GM19372 (cell line): ENCODE data around the gene ZMIZ1.

ENCODE experiments used
- ATAC-seq: cut with Tn5 transposase; IDR thresholded peaks from one replicate; pipeline ENCODE4 v1.9.1; 2021; ENCODE audit warnings: mild to moderate bottlenecking, low read depth, moderate library complexity; ENCODE audit not compliant: unreplicated experiment

The ZMIZ1 gene

GRCh38 chr10:79145517-79146470 lies 77.0 kb downstream of the ZMIZ1 start:
- no peak for ATAC-seq

DNA sequence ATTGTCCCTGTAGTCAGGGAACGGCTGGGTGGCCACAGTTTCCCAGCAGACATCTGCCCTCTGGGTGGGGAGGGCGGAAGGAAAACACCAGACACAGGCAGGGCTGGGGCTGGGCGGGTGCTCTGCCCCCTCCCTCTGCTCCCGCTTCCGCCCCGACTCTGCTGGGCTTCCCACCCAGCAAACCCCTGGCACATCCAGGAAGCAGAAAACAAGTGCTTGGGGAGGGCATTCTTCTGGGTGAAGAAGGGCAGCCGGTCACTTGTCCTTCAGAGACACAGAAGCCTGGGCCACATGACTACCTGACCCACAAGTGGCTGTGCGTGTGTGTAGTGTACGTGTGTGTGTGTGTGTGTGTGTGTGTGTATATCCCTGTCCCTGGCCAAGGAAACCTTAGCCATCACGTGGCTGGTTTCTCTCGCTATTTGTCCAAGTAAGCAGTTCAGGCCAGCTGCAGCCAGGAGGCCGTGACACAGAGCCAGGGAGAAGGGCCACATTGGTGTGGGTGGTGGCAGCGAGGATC lies 77.9 kb downstream of the ZMIZ1 start:
- ATAC-seq = no peak

GRCh38 chr10:79147306-79147705 lies 78.5 kb downstream of the ZMIZ1 start:
- ATAC-seq = no peak

DNA sequence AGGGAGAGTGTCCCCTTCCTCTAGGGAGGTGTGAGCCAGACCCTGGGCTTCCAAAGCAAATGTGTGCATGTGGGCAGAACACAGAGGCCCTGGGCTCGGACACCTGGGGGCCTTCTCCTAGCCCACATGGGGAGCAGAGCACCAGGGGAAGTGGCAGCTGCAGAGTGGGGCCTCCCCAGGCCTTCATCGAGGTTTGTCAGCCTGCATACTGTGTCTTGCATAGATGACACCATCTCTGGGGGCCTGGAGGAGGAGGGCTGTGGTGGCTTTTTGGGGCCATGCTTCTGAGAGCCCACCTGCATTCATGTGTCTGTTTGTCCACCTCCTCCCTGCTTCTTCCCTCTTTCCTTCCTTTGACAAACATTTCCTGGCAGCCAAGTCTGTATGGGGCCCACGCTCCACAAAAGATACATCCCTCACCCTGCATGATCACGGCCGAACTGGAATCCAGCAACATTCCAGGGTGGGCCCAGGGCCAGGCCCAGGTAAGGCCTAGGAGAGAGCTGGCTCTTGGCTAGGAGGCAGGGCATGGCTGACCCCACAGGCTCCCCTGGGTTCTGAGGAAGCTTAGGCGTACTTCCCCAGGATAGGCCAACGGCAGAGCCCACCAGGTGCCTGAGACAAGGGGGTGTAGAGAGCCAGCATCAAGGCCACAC lies 79.2 kb downstream of the ZMIZ1 start:
- ATAC-seq = no peak

GRCh38 chr10:79148452-79149344 lies 79.9 kb downstream of the ZMIZ1 start:
- ATAC-seq = no peak

DNA sequence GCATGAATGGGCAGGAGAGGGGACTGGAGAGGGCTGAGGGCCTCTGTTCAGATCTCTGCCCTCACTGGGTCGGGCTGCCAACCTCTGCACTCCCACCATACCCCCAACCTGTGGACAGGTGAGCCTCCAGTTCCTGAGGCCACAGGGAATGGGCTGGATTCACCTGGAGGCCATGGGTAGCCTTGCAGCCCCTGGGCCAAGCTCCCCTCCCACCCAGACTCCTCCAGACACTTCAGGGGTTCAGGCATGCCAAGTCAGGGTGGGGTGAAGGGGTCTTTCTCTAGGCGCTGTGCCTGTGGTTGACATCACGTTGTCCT lies 80.5 kb downstream of the ZMIZ1 start:
- ATAC-seq = no peak

- no peak for ATAC-seq
Measured at GRCh38 chr10:79149662-79150443, 81.1 kb downstream of the ZMIZ1 start.

GRCh38 chr10:79150444-79150754 lies 81.6 kb downstream of the ZMIZ1 start:
- ATAC-seq = no peak

GRCh38 chr10:79152423-79152817 lies 83.7 kb downstream of the ZMIZ1 start:
- no peak for ATAC-seq

- no peak for ATAC-seq
Measured at GRCh38 chr10:79153745-79154144, 85.0 kb downstream of the ZMIZ1 start.

- no peak for ATAC-seq
Measured at GRCh38 chr10:79155301-79156081, 86.7 kb downstream of the ZMIZ1 start.

- ATAC-seq = no peak
Measured at GRCh38 chr10:79156334-79157274, 87.8 kb downstream of the ZMIZ1 start.

GRCh38 chr10:79158004-79158340 lies 89.2 kb downstream of the ZMIZ1 start:
- ATAC-seq = no peak

- no peak for ATAC-seq
Measured at GRCh38 chr10:79158402-79159097, 89.8 kb downstream of the ZMIZ1 start.

DNA sequence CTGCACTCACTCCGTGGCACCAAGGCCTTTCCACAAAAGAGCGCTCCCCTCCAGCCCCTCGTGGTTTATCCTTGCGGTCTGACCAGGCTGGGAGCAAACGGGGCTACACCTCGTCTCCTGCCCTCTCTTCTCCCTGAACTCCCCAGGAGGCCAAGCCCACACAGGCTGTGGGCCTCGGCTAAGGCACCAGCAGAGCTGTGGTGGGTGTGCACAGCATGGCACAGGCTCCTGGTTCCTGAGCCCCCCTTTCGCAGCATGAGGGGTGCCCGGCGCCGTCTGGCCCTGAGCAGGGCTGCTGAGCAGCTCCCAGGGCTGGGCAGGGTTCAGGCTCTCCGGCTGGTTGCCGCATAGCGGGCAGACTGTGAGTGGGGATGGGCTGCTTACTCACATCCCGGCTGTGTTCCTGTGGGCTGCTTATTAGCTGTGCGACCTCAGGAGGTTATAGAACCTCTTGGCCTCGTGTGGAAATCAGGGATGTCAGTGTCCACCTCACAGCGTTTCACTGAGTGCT lies 90.4 kb downstream of the ZMIZ1 start:
- ATAC-seq = no peak

GRCh38 chr10:79159785-79160184 lies 91.0 kb downstream of the ZMIZ1 start:
- ATAC-seq = no peak

GRCh38 chr10:79160191-79160590 lies 91.4 kb downstream of the ZMIZ1 start:
- no peak for ATAC-seq

- no peak for ATAC-seq
Measured at GRCh38 chr10:79161557-79161956, 92.8 kb downstream of the ZMIZ1 start.
